Astrocyte of the hippocampus (primary cell): ENCODE data around the gene STAG3.
A peak's percentile ranks its signal among the peaks of the same experiment; 100 is the strongest.
"Not testable (repeated sequence)": the region's sequence is repeated elsewhere in the genome, so short reads cannot be mapped to it uniquely, and the experiment has no call there.

ENCODE experiments used
- DNase-seq: peaks from one replicate; pipeline ENCODE4 v3.0.0; 2011; ENCODE audit warnings: low read depth, low spot score

Gene STAG3

GRCh38 chr7:100246121-100246864, 68.6 kb downstream of the STAG3 start:
- not testable (repeated sequence) for DNase-seq

- DNase-seq, result not testable (repeated sequence)
Measured at GRCh38 chr7:100246865-100247137, 69.1 kb downstream of the STAG3 start.

- peak; percentile 84 for DNase-seq
Measured at GRCh38 chr7:100247152-100247757, 69.5 kb downstream of the STAG3 start.

- DNase-seq, result no peak
Measured at GRCh38 chr7:100248483-100248882, 70.8 kb downstream of the STAG3 start.

GRCh38 chr7:100257017-100257416, 79.3 kb downstream of the STAG3 start:
- no peak for DNase-seq

GRCh38 chr7:100259984-100260383, 82.3 kb downstream of the STAG3 start:
- not testable (repeated sequence) for DNase-seq

- not testable (repeated sequence) for DNase-seq
Measured at GRCh38 chr7:100262896-100263295, 85.2 kb downstream of the STAG3 start.
